ENCODE data around the gene C12orf56. TPM values are rescaled to one million over a fixed set of nuclear protein-coding genes. Genes with fewer than 3 reads are reported as not detected.

The C12orf56 gene
- total RNA-seq, 4 donors from 2014 or later = 0.11 TPM; not detected in 3

GRCh38 chr12:64413884-64414283, 23.3 kb upstream of the C12orf56 start:
- Histone ChIP-seq H3K27me3 (no peaks in the 10 kb centered on the region), H3K4me3 (no peak overlapping the region), H3K4me1 (no peaks in the 10 kb centered on the region), H3K36me3 (peaks cover 64 to 91% (median 83%) of the 10 kb centered on the region in 4 donors), H3K9me3 (no peaks in the 10 kb centered on the region), H3K27ac (replicated peaks in 1 of 4) (no peak overlapping the region)
- TF ChIP-seq POLR2A (IDR thresholded peaks at IDR 0.05; ENCODE audit: low read depth) (no peak), CTCF (IDR thresholded peaks at IDR 0.05) (no peak), POLR2AphosphoS5 (IDR thresholded peaks at IDR 0.05) (no peak), EP300 (IDR thresholded peaks at IDR 0.05) (no peak)
- DNase-seq (ENCODE audit: extremely low spot score) = no peak
- intact Hi-C loops (cut with DNase I) = loop anchor here (10.0 kb wide), 1 partner anchor 71 kb away; no protein-coding TSS in a partner anchor
- 84% methylated on average over 2 of the region's 2 CpGs for WGBS

- 94% methylated on average over 2 of the region's 2 CpGs for WGBS
- Histone ChIP-seq H3K4me3 (no peak overlapping the region), H3K27ac (replicated peaks in 1 of 4) (no peak overlapping the region), H3K4me1 (no peaks in the 10 kb centered on the region), H3K36me3 (peaks cover 50 to 77% (median 70%) of the 10 kb centered on the region in 4 donors), H3K9me3 (no peaks in the 10 kb centered on the region), H3K27me3 (no peaks in the 10 kb centered on the region)
- DNase-seq (ENCODE audit: extremely low spot score) = no peak
- intact Hi-C loops (cut with DNase I) = loop anchor here (10.0 kb wide), 1 partner anchor 72 kb away; no protein-coding TSS in a partner anchor
- TF ChIP-seq POLR2A (IDR thresholded peaks at IDR 0.05; ENCODE audit: low read depth) (no peak), POLR2AphosphoS5 (IDR thresholded peaks at IDR 0.05) (no peak)
Measured at GRCh38 chr12:64412459-64412858, 21.9 kb upstream of the C12orf56 start.

- DNase-seq (ENCODE audit: extremely low spot score) = no peak
- H3K4me3 ChIP-seq = no peak overlapping the region
- H3K4me1 ChIP-seq = peaks cover 0 to 5% (median 1%) of the 10 kb centered on the region in 4 donors
- H3K27ac ChIP-seq (replicated peaks in 1 of 4) = no peak overlapping the region
- intact Hi-C loops (cut with DNase I) = loop anchor here (10.0 kb wide), 1 partner anchor 73 kb away; no protein-coding TSS in a partner anchor
- H3K36me3 ChIP-seq = peaks cover 39 to 67% (median 60%) of the 10 kb centered on the region in 4 donors
- no peaks in the 10 kb centered on the region for H3K9me3 ChIP-seq
- H3K27me3 ChIP-seq = no peaks in the 10 kb centered on the region
- 85% methylated on average over 2 of the region's 2 CpGs for WGBS
- TF ChIP-seq CTCF (IDR thresholded peaks at IDR 0.05) (no peak), POLR2A (IDR thresholded peaks at IDR 0.05; ENCODE audit: low read depth) (no peak), EP300 (IDR thresholded peaks at IDR 0.05) (no peak), POLR2AphosphoS5 (IDR thresholded peaks at IDR 0.05) (no peak)
Measured at GRCh38 chr12:64411427-64411826, 20.9 kb upstream of the C12orf56 start.

GRCh38 chr12:64407342-64408223, 17.0 kb upstream of the C12orf56 start:
- 83% methylated on average over 9 of the region's 9 CpGs for WGBS
- Histone ChIP-seq H3K27me3 (no peaks in the 10 kb centered on the region), H3K9me3 (no peaks in the 10 kb centered on the region), H3K4me1 (peaks cover 10 to 21% (median 20%) of the 10 kb centered on the region in 4 donors), H3K4me3 (no peak overlapping the region), H3K27ac (replicated peaks in 1 of 4) (no peak overlapping the region), H3K36me3 (peaks cover 17 to 28% (median 23%) of the 10 kb centered on the region in 4 donors)
- no peak for DNase-seq (ENCODE audit: extremely low spot score)
- TF ChIP-seq POLR2A (IDR thresholded peaks at IDR 0.05; ENCODE audit: low read depth) = no peak
- no peak for TF ChIP-seq EP300 (IDR thresholded peaks at IDR 0.05)
- TF ChIP-seq POLR2AphosphoS5 (IDR thresholded peaks at IDR 0.05) = no peak
- no peak for TF ChIP-seq CTCF (IDR thresholded peaks at IDR 0.05)
- intact Hi-C loops (cut with DNase I) = loop anchor here (5.0 kb wide), 2 partner anchors 45 to 565 kb away; partner anchors contain the start of genes SRGAP1 and TBK1
